Measurements from ENCODE around the gene FXYD7.
"Not testable (repeated sequence)": the region's sequence is repeated elsewhere in the genome, so short reads cannot be mapped to it uniquely, and the experiment has no call there.

The FXYD7 gene, protein sequence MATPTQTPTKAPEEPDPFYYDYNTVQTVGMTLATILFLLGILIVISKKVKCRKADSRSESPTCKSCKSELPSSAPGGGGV

DNA sequence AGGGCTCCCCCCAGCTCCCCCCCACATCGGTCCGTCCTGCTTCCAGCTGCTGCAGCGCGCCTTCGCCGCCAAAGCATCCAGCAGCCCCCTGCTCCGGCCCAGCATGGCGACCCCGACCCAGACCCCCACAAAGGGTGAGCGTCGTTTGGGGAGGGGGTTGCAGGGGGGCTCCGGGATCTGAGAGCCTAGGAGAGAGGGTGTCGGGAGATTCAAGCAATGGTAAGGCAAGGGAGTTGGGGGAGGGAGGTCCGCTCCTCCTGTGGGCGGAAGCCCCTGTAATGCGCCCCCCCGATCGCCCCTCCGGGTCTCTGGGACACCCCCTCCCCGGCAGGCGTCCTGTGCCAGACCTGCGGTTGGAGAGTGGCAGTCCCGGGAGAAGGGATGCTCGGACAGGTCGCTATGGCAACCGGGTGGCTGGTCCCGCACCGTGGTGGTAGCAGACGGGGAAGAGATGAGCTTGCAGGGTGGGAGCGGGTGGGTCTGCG is at the start of gene FXYD7:
TSS of gene FXYD7 (plus strand) at position 25 of the 485 bp plus-strand sequence. CDS start at position 104, 79 bp downstream.
- DNase-seq (ENCODE audit: low spot score): no peak

DNA sequence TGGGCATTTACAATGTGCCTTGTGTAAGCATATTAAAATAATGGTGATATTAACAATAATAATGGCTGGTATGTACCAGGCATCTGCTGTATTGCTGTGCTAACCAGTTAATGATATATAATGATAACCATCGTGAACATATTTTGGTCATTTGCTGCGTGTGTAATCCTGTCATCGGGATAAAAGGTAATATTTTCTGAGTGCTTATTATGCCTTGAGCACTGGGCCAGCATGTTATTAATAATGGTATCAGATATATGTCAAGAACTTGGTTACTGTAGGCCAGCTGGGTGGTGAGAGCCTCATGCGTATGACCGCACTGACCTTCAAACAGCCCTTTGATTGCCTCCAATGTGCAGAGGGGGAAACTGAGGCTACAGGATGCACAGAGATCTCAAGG is 49.6 kb upstream of the FXYD7 start:
- no peak for DNase-seq (ENCODE audit: low spot score)

DNA sequence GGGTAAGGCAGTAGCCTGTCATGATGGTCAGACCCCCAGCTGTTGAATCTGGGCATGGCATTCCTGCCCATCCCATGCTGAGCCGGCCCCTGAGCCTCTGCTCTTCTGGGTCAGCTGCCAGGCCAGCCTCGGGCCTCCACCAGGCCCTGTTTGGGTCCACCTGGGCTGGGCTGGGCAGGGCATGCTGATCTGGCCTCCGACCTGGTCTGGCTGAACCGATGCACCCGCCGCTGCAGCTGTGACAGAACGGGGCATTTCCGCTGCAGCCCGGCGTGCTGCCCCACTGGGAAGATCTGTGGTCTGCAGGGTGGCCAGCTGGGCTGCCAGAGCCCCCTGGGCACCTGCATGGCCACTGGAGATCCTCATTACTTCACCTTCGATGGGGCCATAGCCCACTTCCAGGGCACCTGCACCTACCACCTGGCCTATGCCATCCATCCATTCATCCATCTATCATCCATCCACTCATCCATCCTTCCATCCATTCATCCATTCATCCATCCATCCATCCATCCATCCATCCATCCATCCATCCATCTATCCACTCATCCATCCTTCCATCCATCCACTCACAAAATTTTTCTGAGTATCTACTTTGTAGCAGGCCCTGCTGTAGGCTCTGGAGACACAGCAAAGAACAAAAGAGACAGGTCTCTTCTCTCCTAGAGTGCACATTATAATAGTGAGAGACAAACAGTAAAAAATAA is 49.0 kb upstream of the FXYD7 start:
- DNase-seq (ENCODE audit: low spot score): no peak

DNA sequence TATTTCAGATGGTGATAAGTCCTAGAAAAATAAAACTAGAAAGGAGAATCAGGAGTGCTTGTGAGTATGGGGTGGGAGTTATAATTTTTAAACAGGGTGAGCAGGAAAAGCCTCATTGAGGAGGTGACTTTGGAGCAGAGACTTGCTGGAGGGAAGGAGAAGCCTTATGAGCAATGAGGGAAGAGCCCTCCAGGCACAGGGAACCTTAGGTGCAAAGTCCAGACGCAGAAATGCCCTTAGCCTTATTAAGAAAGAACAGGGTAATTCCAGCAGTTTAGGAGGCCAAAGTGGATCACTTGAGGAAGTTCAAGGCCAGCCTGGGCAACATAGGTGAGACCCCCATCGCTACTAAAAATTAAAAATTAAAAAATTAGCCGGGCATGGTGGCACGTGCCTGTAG is 48.4 kb upstream of the FXYD7 start:
- DNase-seq (ENCODE audit: low spot score): no peak

DNA sequence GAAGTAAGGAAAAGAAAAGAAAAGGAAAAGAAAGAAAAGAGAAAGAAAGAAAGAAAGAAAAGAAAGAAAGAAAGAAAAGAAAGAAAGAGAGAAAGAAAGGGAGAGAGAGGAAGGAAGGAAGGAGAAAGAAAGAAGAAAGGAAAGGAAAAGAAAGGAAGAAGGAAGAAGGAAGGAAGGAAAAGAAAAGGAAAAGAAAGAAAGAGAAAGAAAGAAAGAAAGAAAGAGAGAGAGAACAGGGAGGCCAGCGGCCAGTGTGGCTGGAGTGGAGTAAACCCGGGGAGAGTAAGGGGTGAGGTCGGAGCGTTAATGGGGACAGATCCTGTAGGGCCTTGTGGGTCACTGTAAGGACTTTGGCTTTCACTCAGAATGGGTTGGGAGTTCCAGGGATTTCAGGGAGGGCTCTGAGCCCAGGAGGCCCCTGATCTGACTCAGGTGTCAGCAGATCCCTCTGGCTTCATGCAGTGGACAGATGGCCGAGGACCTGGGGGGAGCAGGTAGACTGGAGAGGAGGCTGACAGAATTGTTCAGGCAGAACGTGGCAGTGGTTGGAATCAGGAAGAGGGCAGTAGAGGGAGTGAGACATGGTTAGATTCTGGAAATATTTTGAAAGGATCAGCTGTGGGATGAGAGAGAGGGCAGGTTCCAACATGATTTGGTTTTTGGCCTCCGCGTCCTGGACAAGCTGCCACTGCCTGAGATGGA is 47.2 kb upstream of the FXYD7 start:
- DNase-seq (ENCODE audit: low spot score): no peak

DNA sequence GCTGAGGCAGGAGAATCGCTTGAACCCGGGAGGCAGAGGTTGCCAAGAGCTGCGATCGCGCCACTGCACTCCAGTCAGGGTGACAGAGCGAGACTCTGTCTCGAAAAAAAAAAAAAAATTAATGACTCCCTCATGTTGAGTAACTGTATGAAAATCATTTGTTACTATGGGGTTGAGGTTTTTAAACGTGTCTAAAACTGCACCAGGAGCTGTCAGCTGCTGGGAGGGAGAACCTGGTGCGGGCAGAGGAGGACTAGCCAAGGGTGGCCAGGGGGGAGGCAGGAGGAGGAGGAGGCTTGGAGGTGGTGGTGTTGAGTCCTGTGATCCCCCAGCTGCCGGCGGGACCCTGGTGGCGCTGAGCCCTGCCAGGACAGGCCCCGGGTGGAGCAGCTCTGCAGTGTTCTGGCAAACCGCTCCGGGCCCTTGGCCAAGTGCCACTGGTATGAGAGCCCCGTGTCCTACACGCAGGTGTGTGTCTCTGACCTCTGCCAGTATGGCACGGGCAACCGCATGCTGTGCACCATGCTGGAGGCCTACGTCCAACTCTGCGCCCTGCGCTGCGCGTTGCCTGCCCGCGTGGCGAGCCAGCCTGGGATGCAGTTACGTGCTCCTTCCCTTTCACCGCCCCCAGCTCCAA is 44.5 kb upstream of the FXYD7 start:
- no peak for DNase-seq (ENCODE audit: low spot score)

DNA sequence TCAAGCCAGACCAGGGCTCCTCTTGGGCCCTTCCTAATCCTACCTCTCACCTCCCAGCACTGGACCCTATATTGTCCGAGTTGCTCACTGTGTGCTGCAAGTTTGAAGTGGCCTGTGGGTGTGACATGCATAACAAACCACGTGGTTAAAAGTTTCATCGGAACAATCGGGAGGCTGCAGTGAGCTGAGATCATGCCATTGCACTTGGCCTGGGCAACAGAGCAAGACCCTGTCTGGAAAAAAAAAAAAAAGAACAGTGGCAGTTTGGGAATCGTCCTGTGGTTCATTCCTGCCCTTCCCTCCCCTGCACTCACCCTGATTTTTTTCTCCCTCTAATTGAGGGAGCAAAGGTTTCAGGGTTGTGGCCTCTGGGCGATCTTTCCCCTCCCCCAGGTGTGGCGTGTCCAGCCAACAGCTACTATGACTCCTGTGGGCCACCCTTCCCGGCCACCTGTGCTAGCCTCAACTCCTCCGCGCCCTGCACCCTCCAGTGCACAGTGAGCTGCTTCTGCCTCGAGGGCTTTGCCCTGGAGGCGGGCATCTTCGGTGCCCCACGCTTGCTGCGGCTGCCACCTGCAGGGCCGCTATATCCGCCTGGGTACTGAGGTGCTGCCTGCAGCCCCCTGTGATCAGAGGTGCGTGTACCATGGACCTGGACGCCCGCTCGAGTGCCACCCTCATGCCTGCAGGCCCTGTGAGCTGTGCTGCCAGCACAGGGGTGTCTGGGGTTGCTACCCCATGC is 43.7 kb upstream of the FXYD7 start:
- DNase-seq (ENCODE audit: low spot score): no peak

DNA sequence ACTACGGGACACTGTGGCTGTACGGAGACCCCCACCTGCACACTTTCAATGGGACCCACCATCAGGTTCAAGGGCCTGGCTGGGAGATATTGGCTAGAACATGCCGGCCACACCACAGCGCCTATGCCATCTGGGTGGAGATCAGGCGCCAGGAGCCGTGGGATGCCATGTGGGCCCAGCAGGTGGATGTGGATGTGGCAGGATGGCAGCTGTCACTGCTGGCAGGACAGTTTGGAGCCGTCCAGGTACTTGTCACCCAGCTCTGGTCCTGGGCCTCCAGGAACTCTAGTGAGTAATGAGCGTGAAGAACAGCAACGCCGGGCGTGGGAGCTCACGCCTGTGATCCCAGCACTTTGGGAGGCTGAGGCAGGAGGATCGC is 43.2 kb upstream of the FXYD7 start:
- DNase-seq (ENCODE audit: low spot score): no peak

DNA sequence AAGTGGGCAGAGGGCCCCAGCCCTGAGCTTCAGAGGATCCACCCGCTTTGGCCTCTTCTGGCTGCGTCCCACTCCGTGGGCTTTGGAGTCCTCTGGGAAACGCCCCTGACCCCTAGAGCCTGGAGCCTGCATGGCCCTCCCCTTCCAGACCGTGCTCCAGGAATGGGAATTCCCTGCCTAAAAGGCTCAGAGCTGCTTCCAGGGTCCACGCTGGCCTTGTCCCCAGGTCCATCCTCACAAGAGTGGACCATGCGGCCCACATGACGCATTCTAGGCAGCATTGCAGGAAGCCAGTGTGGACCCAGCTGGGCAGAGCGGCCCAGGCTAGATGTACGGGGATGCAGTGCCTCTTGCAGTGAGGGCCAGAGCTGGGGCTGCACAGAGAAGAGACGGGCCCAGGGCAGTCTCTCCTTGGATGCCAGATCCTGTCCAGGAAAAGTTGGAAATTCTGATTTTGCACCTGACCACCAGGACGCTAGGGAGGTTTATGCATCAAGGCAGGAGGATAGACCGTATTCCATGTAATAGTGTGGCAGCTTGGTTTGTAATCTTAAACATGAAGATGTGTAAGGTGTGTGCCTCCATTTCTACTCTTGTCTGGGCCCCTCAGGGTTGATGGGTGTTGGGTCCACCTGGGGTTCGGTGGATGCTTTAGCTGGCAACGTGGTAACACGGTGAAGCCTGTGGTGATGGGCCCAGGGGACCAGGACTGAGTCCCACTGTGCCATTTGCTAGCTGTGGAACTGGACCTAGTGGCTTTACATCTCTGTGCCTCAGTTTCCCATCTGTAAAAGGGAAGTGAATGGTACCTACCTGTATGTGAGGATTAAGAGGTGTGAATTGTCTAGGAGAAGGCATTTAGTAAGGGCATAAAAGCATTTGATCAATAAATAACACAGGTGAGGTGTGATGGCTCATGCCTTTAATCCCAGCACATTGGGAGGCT is 42.2 kb upstream of the FXYD7 start:
- DNase-seq (ENCODE audit: low spot score): no peak

DNA sequence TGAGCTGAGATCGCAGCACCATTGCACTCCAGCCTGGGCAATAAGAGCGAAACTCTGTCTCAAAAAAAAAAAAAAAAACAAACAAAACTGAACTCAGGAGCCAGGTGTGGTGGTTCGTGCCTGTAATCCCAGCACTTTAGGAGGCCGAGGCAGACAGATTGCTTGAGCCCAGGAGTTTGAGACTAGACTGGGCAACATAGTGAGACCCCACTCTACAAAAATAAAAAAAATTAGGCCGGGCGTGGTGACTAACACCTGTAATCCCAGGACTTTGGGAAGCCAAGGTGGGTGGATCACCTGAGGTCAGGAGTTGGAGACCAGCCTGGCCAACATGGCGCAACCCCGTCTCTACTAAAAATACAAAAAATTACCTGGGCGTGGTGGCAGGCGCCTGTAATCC is 41.1 kb upstream of the FXYD7 start:
- DNase-seq (ENCODE audit: low spot score): not testable (repeated sequence)

DNA sequence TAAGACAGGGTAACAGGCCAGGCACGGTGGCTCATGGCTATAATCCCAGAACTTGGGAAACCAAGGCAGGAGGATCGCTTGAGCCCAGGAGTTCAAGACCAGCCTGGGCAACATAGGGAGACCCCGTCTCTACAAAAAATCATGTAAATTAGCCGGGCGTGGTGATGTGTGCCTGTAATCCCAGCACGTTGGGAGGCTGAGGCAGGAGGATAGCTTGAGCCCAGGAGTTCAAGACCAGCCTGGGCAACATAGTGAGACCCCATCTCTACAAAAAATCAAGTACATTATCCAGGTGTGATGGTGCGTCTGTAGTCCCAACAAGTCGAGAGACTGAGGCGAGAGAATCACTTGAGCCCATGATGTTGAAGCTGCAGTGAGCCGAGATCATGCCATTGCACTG is 39.4 kb upstream of the FXYD7 start:
- DNase-seq (ENCODE audit: low spot score): not testable (repeated sequence)

DNA sequence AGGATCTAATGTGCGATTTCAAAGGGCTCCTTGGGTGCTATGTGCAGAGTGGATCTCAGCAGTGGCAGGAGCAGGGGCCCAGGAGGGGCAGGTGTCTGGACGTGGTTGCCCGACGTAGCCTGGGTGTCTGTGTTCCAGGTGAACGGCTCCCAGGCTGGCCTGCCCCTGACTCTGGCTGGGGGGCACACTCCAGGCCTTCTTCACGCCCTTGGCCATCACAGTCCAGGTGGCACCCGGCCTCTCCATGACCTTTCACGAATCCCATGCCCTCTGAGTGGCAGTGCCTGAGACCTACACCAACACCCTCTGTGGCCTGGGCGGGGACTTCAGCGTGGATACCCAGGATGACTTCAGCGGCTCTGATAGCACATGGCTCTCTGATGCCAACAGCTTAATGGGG is 38.7 kb upstream of the FXYD7 start:
- no peak for DNase-seq (ENCODE audit: low spot score)

DNA sequence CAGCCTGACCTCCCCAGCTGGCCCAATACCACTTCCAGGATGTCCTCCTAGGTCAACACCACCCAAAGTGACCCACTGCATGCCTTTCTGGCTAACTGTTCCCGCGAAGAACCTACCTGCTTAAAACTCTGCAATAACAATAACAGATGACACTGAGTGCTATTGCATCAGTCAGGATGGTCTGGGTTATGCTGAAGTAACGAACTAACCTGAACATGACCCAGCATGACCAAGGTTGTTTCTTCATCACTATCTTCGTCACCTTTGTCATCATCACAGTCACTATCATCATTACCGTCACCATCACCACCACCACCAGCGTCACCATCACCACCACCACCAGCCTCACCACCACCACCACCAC is 38.0 kb upstream of the FXYD7 start:
- no peak for DNase-seq (ENCODE audit: low spot score)

DNA sequence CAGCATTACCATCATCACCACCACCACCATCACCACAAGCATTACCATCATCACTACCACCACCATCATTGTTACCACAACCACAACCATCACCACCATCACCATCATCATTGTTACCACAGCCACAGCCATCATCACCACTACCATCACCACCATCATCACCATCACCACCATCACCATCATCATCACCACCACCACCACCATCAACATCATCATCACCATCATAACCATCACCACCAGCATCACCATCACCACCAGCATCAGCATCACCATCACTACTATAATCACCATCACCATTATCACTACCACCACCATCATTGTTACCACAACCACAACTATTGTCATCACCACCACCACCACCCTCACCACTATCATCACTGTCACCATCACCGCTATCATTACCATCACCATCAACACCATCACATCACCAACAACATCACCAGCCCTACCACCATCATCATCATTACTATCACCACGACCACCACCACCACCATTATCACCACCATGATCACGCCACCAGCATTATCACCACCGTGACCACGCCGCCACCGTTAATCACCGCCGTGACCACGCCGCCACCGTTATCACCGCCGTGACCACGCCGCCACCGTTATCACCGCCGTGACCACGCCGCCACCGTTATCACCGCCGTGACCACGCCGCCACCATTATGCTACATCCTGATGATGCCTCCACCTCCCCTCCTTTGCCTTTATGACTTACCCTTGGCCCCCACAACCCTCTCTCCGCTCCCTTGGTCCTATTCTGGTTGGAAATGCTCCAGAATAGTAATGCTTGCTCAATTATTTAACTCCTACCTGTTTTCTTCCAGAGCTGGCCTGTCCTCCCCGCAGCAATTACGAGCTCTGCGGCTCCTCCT is 37.4 kb upstream of the FXYD7 start:
- no peak for DNase-seq (ENCODE audit: low spot score)

DNA sequence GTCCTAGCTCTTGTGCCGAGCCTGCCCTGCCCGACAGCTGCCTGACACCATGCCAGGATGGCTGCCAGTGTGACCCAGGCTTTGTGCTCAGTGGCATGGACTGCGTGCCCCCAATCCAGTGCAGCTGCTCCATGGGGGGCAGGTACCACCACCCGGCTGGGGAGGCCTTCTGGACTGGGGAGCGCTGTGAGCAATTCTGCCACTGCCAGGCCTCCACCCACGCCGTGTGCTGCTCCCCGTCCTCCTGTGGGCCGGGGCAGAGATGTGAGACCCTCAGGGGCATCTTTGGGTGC is 36.8 kb upstream of the FXYD7 start:
- DNase-seq (ENCODE audit: low spot score): no peak

DNA sequence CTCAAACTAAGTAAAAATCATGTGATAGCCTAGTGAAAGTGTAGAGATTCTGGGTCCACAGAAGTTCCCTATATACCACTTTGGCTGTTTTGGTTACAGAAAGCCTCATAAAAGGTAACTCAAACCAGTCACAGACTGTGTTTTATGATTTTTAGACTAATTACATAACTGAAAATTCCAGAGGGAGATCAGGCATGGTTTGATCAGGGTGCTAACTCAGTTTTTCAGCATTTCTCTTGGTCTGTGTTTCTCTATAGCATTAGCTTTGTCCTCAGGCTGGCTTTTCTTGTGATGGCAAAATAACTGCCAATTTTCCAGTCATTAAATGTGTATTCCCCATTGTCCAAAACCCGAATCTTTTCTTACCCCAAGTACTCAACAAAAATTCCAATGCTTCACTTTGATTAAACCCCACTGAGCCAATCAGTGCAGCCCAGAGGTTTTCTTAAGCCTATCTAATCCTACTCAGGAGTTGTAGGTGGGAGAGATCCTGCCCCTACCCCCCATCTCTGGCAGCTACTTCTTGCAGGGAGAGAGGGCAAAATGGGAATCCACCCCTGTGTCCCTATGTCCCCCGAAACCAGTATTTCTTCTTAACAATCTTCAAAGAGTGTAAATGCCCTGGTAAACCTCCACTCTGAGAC is 36.0 kb upstream of the FXYD7 start:
- DNase-seq (ENCODE audit: low spot score): no peak

DNA sequence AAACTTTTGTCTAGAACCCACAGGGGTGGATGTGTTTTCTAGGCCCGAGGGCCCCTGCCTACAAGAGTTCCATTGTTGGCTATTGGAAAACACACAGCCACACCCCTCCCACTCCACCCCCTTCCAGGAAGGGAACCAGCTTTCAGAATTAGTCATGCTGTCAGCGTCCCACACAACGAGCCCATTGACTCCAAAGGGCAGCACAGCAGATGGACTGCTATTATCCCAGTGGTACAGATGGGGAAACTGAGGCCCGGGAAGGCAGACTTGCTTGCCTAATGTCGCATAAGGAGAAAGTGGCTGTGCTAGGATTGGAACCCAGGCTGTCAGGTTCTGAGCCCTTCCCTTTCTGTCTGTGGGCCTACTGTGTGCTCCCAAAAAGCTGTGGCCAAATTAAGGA is 35.5 kb upstream of the FXYD7 start:
- DNase-seq (ENCODE audit: low spot score): peak; percentile 60

DNA sequence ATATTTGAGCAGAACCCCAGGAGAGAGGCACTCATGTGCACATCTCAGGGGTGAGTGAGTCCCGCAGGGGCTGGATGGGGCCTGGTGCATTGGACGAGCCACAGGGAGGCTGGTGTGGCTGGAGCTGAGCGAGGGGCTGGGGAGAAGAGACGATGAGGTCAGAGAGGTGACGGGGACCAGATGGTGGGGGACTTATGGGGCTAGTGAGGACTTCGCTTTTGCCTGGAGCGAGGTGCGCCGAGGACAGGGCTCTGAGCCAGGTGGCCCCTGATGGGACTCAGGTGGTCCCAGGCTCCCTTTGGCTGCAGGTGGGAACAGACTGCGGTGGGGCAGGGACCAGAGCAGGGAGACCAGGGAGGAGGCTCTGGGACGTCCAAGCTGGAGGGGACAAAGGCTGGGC is 34.3 kb upstream of the FXYD7 start:
- no peak for DNase-seq (ENCODE audit: low spot score)

DNA sequence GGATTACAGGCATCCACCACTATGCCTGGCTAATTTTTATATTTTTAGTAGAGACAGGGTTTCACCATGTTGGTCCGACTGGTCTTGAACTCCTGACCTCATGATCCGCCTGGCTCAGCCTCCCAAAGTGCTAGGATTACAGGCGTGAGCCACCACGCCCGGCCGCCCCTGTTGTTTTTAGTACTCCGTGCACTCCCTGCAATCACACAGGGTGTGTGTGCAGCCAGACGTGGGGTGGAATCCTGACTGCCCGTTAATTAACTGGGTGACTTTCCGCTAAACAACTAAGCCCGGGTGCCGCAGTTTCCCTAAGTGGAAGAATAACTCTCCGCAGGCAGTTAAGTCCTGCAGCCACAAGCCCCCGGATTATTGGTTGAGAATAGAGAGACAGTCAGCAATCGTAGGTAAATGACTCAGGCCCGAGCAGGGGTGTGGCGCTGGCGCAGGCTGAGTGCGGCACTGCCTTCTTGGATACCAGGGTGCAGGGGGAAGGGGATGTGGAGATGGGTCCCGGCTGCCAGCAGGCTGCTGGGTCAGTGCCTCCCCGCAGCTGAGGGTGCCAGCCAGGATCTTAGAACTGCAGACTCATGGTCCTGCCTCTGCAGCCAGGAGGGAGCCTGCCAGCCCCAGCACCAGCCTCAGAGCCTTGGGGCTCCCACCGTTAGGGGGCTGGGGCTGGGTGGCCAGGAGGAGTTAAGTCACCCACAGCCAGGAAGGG is 33.5 kb upstream of the FXYD7 start:
- no peak for DNase-seq (ENCODE audit: low spot score)
